Spleen (tissue), 7 donors: Measurements from ENCODE around the gene TACR2.

Experiments
- CTCF ChIP-seq, 11 experiments: fragments of 200-600 bp in 7 of 11; fragments of 450-650 bp in 4 of 11; sonication (generic) in 4 of 11; IDR thresholded peaks in 8 of 11; conservative IDR thresholded peaks in 3 of 11; 1 replicate in 7 of 11; 2 replicates in 4 of 11; pipeline versions ENCODE4 v1.4.0 to v1.8.0; 2016 to 2021; ENCODE audit warnings: antibody characterized with exemption in 11 of 11, inconsistent platforms in 4 of 11, mild to moderate bottlenecking in 1 of 11
- POLR2A ChIP-seq, 3 donors: fragments of 450-650 bp; IDR thresholded peaks; one replicate each; pipeline ENCODE4 v1.5.1; 2017; ENCODE audit warnings: antibody characterized with exemption in 3 of 3, mild to moderate bottlenecking in 1 of 3
- POLR2AphosphoS5 ChIP-seq, 3 donors: sonication (generic); formaldehyde crosslinking; IDR thresholded peaks; one replicate each; pipeline ENCODE4 v1.5.1; 2017; ENCODE audit warnings: antibody characterized with exemption in 3 of 3
- donor health status: DM: no; HTN: no; CAD: no; lungs with moderate emphysema.
- donor health status: DM: no; HTN: no; CAD: no.
- donor health status: DM: no; HTN: no; CAD: no.

DNA sequence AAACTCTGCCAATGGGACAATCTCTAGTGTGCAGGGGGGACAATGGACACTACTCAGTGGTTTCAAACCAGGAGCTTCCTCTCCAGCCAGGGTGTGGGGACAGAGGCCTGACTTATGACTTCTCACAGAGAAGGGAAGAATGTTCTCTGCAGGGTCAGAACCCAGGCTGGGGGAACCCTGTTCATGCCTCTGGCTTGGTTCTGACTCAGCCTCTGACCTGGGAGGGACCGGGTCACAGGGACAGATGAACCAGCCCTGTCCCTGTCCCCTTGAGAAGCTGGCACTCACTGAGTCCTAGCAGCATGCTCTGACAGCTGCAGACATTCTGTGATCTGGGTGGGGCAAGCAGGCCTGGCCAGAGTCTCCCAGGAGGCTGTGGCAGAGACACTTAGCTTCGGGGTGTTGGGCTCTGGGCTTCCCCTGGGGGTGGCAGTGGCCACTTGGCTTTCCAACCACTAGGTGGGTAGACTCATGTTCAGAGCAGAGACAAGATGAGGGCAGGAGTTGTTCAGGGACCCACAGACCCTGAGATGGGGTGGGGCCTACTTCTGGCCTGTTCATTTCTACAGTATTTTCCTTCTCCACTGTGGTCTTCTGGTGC lies 48.2 kb upstream of the TACR2 start:
- TF ChIP-seq CTCF (IDR thresholded peaks at IDR 0.05 in 8 of 11, conservative IDR thresholded peaks at IDR 0.05 in 3 of 11) (no peak), POLR2A (IDR thresholded peaks at IDR 0.05) (no peak), POLR2AphosphoS5 (IDR thresholded peaks at IDR 0.05) (peak; percentile 23 to 52 (median 50))
